GF-D8 (cell line): Measurements from ENCODE around the gene TBC1D2B.

ENCODE experiments used
- DNase-seq: peaks from one replicate; lab custom pipeline; 2025; lab: John Stamatoyannopoulos, UW

The TBC1D2B gene

DNA sequence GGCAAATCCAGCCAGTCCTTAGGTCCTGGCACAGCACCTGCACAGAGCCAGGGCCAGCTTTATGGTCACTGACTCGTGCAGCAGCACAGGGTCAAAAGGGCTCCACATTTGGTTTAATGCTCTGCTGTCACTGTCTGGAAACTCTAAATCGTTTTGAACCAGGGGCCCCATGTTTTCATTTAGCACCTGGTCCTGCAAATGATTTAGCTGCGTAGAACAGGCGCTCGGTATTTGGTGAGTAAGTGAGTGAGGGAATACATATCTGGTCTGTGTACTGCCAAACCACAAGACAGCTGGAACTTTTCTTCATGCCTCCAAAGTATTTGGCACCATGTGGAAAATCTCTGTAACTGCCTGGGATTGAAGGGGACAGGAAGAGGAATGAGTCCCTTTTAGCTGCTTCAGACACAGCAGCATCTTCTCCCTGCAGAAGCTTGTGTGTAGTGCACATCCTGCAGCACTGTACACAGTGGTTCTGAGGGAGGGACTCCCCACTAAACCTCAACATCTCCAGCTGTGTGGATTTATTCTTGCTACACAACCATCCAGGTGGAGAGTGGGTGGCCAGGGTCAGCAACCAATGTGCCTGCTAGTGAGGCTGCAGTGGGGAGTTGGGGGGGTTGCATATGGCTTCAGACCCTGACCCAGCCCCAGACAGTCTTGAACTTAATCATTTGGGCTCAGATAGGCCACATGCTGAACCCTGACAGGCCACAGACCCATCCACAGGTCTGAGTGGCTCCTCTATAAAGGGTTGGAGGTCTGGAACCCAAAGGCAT is 15.9 kb upstream of the TBC1D2B start:
- DNase-seq: no peak

DNA sequence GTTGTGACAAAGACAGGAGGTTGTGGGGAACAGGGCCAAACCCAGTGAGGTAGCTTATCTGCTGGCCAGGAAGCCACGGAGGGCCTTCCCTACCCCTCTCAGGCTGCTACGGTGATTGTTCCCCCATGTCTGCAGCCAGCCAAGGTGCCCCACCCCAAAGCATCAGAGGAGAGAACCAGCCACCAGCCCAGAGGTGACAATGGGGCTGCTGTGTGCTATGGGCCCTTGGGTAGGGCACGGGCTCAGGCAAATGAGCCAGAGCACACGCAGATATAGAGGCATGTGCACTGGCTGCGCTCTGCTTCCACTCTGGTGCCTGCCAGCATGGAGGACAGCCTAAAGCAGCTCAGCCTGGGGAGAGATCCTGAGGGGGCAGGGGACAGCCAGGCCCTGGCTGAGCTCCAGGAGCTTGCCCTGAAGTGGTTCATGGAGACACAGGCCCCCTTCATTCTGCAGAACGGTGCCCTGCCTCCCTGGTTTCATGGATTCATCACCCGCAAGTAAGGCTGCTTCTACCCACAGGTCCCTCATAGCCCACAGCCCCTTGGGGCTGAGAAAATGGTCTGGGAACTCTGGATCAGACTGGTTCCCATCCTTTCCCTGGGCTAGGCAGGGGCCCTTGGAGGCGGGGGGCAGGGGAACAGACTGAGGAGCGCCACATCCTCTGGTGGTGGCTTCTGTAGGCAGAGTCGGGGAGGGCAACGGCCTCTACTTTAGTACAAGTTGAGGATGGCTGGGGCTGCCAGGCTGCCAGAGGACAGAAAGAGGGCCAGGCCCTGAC is 14.9 kb upstream of the TBC1D2B start, which contains the start of gene SH2D7:
Gene SH2D7, plus strand, starts transcription at position 301 of the 781 bp plus-strand sequence. Its CDS starts 24 bp downstream, at position 325.
- no peak for DNase-seq

DNA sequence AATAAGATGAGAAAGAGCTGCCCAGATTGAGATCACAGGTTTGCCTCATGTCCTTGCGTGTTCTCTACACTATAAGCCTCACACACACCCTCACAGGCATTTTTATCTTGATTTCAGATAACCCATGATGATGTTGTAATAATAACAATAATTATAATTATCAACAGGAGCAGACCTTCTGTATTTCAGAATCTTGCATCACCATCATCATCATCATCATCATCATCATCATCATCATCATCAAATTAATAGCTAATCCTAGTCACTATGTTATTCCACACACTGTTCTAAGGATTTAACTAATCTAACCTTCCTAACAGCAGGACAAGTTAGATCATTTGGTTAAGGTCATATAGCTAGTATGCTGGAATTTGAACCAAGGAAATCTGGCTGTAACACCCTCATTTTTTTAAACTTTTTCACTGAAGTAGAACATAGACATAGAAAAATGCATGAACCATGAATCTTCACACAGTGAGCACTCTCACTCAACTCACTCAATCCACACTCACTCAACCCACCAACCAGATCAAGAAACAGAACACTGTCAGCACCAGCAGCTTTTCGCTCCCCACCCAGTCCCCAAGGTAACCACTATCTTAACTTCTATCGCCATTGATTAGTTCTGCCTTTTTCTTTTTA is 13.0 kb upstream of the TBC1D2B start:
- no peak for DNase-seq

DNA sequence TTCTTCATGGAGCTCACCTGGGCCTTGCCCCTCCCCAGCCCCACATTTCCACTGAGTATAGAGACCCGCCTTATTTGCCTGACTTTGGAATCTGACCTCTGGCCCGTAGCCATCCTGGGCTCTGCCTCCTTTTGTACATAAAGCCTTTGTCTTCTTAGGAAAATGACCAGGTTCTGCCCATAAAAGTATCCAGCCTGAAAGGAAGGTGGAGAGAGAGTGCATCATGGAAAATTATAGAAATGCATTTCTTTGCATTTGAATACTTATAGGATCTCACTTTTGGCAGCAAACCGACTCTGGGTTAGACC is 11.2 kb upstream of the TBC1D2B start:
- DNase-seq: no peak

DNA sequence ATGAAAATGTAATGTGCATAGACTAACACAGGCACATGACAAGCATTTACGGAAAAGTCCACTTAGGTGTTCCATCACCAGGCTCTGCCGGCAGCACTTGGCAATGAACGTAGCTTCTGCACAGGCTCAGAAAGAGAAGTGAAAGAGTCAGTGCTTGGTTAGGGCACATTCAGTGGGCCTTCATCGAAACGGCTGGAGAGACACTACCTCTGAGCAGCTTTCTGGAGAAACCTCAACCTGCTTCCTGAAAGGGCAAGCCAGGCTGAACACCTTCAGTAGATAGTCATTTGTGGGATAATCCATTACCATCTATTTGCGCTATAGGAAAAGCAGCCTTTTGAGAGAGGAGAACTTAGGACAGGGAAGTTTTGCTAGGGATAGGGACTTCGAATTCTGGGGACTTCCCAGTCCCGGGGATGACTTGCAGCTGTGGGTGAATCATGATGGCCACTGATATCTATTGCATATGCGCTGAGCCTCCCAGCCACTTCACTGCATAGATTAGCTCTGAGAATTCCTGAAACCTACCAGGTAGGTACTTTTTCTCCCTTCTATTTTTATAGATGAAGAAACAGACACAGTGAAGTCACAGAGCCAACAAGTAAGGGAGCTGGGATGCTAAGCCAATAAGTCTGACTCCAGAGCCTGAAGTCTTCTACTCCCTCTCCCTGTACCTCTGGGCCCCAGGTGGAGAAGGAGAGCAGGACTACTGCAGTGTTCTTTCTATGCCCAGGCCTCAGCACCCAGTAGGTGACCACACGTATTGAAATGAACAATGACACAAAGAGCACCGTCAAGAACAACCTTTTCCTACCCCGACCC is 10.7 kb upstream of the TBC1D2B start:
- DNase-seq: no peak

DNA sequence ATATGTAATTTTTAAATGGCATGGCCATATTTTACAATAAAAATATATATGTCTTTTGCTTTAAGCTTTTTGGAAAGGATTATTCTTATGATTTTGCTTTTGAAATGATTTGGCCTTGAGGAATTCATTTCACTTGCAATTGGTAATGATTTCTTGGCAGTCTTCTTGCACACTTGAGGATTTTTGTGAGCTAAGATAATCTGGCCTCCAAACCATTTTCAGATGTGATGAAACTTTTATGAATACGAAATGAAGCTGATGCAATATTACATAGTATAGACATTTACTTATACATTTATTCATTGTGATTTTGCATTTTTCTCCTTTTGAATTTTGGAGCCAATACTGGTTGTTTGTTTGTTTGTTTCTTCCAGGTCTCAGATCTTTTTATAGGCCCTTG is 8.4 kb upstream of the TBC1D2B start:
- DNase-seq: no peak

DNA sequence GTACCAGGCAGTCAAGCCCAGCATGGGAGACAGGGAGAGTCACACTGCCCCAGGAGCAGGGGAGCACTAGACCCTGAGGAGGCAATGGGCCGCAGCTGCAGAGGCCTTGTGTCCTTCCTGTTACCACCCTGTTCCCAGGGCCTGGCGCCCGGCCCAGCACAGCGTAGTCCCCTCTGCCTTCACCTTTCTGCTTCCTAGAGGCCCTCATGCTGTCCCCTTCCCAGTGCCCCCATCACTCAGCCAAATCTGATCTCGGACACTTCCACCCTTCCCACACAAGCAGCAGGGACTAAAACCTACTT is 6.9 kb upstream of the TBC1D2B start:
- no peak for DNase-seq

DNA sequence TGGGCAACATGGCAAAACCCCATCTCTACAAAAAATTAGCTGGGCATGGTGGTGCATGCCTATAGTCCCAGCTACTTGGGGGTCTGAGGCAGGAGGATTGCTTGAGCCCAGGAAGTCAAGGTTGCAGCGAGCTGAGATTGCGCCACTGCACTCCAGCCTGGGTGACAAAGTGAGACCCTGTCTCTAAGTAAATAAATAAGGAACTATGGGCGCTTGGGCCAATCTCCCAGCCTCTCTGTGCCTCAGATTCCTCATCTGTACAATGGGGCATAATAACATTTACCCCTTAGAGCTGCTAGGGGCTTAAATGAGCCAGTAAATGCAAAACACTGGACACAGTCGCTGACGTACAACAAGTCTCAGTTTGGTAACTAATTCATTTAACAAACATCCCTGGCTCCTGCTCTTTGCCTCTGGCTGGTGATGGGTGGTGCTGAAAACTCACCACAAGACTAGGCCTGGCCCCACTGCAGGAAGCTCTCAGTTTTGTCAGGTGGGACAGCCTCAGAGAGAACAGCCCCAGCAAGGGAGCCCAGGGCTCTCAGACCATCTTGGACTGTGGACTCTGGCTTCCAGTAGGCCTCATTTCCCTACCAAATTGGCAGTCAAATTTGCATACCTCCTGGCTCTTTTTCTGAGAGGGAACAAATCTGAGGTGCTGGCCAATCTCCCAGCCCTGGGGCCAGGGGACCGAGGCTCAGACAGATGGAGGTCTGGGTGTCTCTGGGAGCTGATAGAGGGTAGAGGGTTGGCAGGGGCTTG is 6.4 kb upstream of the TBC1D2B start:
- no peak for DNase-seq

DNA sequence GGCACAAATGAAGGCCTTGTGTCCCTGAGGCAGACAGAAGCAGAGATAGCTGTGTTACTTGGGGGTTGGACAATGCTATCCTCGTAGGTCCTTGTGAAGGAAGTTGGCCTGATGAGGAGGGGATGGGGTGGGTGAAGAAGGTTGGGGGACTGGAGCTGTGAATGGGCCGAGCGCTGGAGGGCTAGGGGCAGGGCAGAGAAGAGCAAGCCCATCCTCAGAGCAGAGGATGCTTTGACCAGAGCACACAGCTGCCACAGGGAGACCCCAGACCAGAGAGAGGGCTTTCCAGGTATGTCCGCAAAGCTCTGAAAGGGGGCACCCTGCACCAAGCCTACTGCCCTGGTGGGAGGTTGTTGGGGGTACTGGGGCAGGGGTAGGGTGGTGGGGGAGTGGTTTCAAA is 5.7 kb upstream of the TBC1D2B start:
- DNase-seq: no peak

DNA sequence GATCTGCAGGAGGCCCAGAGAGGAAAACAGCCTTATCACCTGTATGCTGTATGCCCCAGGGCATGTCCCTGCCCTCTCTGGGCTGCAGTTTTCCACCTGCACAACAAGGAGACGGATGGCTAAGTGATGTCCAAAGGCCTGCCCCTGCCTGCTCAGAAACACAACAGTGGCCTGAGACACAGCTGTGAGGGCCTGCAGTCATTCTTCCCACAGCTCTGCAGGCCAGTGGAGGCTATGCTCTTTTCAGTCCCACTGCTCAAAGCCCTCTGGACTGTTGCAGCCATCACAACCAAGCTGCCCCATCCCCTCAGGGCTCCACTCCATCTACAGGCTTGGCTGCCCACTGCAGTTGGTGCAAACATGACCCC is 5.2 kb upstream of the TBC1D2B start:
- no peak for DNase-seq

DNA sequence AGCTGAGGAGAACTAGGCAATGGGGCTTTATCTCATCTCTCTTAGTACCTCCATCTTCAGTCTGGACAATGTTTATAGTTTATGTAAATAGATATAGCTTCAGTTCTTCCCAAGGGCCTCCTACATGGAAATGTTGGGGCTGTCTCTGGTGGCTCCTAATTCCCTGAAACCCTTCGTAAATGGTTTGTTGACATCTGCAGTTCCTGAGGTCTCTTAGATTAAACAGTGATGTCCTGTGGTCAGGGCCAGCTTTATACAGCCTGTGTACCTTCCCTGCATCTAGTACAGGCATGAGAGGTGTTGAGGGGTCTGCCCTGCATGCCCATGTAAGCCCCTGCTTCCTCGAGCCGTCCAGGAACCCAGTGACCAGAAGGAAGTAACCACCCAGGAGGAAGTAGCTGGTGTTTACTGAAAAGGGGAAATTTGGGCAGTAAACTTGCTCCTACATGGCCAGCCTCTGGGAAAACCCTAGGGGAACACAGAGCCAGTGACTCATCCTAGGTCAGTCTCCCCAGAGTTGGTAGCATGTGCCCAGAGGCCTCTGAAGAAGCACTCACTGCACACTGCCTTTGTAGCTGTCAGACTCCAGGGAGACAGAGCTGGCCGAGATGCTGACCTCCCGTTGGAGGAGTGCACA is 4.7 kb upstream of the TBC1D2B start:
- DNase-seq: no peak

DNA sequence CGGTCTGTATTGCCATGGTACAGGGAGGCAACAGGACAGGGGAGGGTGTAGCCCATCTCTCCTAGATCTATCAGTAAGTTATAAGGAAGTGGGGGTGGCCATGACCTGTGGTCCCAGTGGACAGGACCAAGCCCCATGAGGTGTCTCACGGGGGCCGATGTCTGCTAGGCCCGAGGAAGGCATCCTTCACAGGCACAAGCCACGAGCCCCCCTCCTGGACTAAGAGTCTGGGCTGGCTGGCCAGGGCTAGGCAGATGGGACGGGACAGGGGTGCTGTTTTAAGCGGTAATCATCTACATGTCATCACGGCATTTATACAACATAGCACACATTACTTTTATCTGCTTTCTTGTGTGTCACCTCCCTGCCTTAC is 2.6 kb upstream of the TBC1D2B start:
- DNase-seq: no peak

DNA sequence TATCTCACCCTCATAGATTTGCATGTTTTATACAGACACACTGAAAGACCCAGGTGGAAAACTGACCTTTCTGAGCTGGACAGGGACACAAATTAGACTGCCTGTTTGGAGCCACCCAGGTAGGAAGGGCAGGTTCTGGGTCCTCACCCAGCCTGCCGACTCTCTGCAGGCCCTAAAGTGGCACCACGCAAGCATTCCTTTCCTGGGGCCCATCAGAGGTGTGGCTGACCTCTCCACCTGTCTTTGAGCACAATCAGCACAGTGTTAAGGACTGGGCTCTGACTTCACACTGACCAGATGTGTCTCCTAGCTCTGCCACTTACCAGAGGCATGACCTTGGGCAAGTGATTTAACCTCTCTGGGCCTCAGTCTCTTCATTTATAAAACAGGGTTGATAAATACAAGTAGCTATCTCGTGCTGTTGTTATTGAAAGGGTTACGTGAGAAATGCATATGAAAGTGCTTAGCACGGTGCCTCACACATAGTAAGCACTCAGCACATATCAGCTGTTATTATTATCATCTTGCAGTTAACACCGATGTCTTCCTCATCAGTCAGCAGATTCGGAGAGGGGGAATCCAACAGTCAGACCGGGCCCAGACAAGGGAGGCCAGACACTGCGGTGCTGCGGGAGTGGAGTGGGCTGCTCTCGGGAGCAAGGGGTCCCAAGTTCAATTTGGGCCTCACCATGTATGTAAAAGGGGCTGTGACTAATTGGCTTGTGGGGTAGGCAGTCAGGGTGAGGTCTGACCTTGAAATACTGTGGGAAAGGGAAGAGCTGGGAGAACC is 2.0 kb upstream of the TBC1D2B start:
- no peak for DNase-seq

DNA sequence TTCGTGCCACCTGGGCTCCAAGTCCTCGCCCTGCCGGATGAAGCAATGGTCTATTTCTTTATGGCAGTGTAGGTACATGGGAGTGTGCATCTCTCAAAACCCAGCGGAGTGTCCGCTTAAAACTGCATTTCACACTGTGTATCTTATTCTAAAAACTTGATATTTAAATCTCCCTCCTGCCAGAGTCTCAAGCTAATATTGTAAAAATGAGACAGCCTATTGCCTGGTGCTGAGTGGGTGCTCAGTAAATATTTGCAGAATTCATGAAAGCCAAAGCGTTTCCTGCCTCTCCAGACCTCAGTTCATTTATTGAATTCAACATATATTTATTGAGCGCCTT is 330 bp upstream of the TBC1D2B start:
- no peak for DNase-seq

DNA sequence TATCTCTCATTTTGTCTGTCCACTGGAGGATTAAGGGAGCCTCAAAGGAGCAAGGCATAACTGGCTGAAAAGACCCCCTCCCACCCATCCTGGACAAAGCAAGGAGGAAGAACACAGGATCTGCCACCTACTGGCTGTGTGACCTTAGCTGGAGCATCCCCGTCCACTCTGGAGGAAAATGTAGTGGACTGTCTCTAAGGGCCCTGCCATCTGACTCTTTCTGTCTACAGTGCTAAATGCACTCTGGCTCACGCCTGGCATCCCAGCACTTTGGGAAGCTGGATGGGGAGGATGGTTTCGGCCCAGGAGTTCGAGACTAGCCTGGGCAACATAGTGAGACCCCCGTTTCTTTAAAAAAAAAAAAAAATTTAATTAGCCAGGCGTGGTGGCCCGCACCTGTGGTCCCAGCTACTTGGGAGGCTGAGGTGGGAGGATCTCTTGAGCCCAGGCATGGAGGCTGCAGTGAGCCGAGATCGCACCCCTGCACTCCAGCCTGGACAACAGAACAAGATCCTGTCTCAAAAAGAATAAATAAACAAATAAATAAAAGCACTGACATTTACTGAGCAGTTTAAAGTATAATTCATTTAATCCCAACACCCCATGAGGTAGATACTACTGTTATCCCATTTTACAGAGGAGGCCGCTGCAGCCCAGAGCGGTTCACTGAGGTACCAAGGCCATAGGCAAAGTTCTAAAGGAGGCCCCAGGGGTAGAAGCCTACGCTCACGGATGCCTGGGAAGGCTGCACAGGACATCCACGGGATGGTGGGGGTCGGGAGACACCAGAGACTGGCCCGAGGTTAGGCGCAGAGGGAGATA is 1.1 kb downstream of the TBC1D2B start:
- DNase-seq: no peak

DNA sequence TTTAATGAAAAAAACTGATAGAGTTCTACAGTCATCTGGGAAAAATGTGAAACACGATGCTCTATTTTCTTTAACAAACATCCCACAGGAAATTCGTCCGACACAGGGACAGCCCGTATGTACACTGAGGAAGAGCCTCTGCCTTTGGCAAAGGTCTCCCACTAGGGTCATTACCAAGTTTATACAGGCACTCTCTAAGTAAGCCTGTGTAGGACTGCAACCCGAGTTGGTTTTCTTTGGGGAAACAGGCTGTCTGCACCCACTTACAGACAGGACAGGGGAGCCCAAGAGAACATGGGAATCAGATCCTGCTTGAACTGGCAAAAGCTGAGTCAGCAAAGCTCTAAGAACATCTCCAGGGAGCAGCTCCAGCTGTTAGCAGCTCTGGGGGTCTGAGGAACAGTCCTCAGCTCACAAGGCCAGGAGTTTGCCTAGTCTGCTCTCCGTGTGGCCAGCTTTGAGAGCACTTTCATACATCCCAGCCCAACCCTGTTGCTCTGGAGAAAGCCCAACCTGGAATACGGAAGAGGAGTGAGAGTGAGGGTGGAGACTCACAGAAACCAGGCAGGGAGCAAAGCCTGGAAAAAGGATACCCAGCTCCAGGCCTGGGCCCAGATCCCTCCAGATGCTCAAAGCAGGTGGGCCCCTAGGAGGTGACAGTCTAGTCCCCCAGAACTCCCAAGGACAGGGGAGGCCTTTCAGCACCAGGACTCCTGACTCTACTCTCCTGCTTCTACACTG is 1.9 kb downstream of the TBC1D2B start:
- DNase-seq: no peak

DNA sequence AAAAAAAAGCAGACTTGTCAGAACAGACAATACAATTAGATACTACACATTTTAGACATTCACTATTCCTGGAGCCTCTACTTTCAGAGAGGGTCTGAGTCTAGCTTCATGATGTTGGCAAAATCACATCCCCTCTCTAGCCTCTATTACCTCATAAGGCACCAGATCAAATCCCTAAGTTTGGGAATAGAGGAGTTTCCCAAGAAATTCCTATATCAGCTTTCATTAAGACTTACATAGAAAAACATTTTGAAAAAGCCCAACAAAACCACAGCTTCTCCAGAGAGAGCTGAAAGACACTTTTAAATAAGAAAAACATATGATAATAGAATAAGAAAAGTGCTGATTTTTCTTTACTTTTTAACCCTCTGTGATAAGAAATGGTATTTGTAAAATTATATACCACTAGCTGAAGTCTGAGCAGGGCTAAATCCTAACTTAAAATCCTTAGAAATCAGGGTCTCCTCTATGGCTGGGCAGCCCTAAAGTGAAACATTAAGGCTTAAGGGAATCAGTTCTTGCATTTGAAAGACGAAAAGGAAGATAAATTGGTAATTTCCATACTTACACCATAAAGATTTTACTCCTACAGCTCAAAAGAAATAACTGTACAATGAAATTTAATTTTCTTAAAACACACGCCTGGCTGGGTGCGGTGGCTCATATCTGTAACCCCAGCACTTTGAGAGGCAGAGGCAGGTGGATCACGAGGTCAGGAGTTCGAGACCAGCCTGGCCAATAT is 4.3 kb downstream of the TBC1D2B start:
- DNase-seq: no peak
